GM23248 (cell line): Measurements from ENCODE around the gene STAB2. TPM values are rescaled to one million over a fixed set of nuclear protein-coding genes. Genes with fewer than 3 reads are reported as not detected.

Experiments
- DNase-seq: peaks from one replicate; pipeline ENCODE4 v3.0.0-alpha.2; 2015
- H2AFZ ChIP-seq: fragments of 200-600 bp; sonication (generic); 2 replicates; pipeline ENCODE4 v1.6.1; 2016; ENCODE audit warnings: antibody characterized with exemption
- H3F3A ChIP-seq: fragments of 200-600 bp; sonication (generic); 2 replicates; pipeline ENCODE4 v1.6.1; 2016; ENCODE audit warnings: mild to moderate bottlenecking, antibody characterized with exemption, mixed run types; ENCODE audit not compliant: insufficient read depth
- H3K27ac ChIP-seq: fragments of 200-600 bp; sonication (generic); 2 replicates; pipeline ENCODE4 v1.5.1; 2016; ENCODE audit warnings: mild to moderate bottlenecking
- H3K27me3 ChIP-seq: fragments of 200-600 bp; sonication (generic); replicated peaks from 2 replicates; pipeline ENCODE4 v1.6.1; 2016; ENCODE audit warnings: mild to moderate bottlenecking; ENCODE audit not compliant: insufficient read depth
- H3K36me3 ChIP-seq: fragments of 200-600 bp; sonication (generic); 2 replicates; pipeline ENCODE4 v1.6.1; 2016; ENCODE audit warnings: low read depth, mild to moderate bottlenecking
- H3K4me1 ChIP-seq: fragments of 200-600 bp; sonication (generic); 2 replicates; pipeline ENCODE4 v1.6.1; 2016; ENCODE audit warnings: mild to moderate bottlenecking; ENCODE audit not compliant: insufficient read depth
- H3K4me2 ChIP-seq: fragments of 200-600 bp; sonication (generic); one replicate; pipeline ENCODE4 v1.6.1; 2016; ENCODE audit warnings: mild to moderate bottlenecking; ENCODE audit not compliant: unreplicated experiment
- H3K4me3 ChIP-seq: fragments of 200-600 bp; sonication (generic); 2 replicates; pipeline ENCODE4 v1.5.1; 2016; ENCODE audit warnings: mild to moderate bottlenecking
- H3K79me2 ChIP-seq: fragments of 200-600 bp; sonication (generic); 2 replicates; pipeline ENCODE4 v1.6.1; 2016; ENCODE audit warnings: mild to moderate bottlenecking; ENCODE audit not compliant: insufficient read depth
- H3K9ac ChIP-seq: fragments of 200-600 bp; sonication (generic); 2 replicates; pipeline ENCODE4 v1.6.1; 2016; ENCODE audit warnings: mild to moderate bottlenecking
- H3K9me2 ChIP-seq: fragments of 200-600 bp; sonication (generic); 2 replicates; pipeline ENCODE4 v1.6.1; 2016; ENCODE audit warnings: mixed run types, mild to moderate bottlenecking, moderate library complexity; ENCODE audit not compliant: insufficient read depth
- H3K9me3 ChIP-seq: fragments of 200-600 bp; sonication (generic); one replicate; pipeline ENCODE4 v1.6.1; 2017; ENCODE audit warnings: low read depth
- H4K20me1 ChIP-seq: fragments of 200-600 bp; sonication (generic); 2 replicates; pipeline ENCODE4 v1.6.0; 2016; ENCODE audit not compliant: insufficient read depth
- EZH2 ChIP-seq: fragments of 200-600 bp; sonication (generic); IDR thresholded peaks from 2 replicates; pipeline ENCODE4 v1.6.1; 2018; ENCODE audit warnings: antibody characterized with exemption, mild to moderate bottlenecking; ENCODE audit not compliant: insufficient read depth, poor library complexity, severe bottlenecking
- EZH2phosphoT487 ChIP-seq: fragments of 200-600 bp; sonication (generic); IDR thresholded peaks from 2 replicates; pipeline ENCODE4 v1.6.1; 2018; ENCODE audit warnings: antibody characterized with exemption, moderate library complexity, mild to moderate bottlenecking, low read depth; ENCODE audit not compliant: insufficient read depth
- WGBS, 2 experiments: methylation state at CpG; one replicate each; pipeline ENCODE4 v1.1.6; 2015 to 2017; ENCODE audit warnings: low lambda C conversion rate in 2 of 2, low coverage in 1 of 2; ENCODE audit errors: missing lambda C conversion rate in 2 of 2; 5-methylcytosine and 5-hydroxymethylcytosine counted together
- in situ Hi-C: fragments of 300-500 bp; cut with MboI; formaldehyde crosslinking; loops from 2 replicates; pipeline ENCODE4 v1.15.0; 2020
- polyA plus RNA-seq: library from polyadenylated mRNA; unstranded; fragments of >200 nt; fragmentation: Nextera tagmentation; extraction: Ambion mirVana; gene quantifications from 2 replicates; pipeline ENCODE4 v1.2.1, GENCODE V29; 2016
- total RNA-seq: library from RNA; depleted of rRNA; stranded (reverse); fragments of >200 nt; shearing (Covaris generic); gene quantifications from 2 replicates; pipeline ENCODE4 v1.2.3, GENCODE V29; 2014

STAB2 gene
- total and polyA plus RNA-seq, 2 experiments from 2014 or later = not detected

- Histone ChIP-seq H3K9ac (no peak overlapping the region), H3F3A (no peaks in the 10 kb centered on the region), H3K27ac (no peak overlapping the region), H3K36me3 (no peaks in the 10 kb centered on the region), H4K20me1 (no peaks in the 10 kb centered on the region), H2AFZ (peak overlapping the region; percentile 48; the same call in 1 of the 2 replicates), H3K9me2 (no peaks in the 10 kb centered on the region), H3K79me2 (no peaks in the 10 kb centered on the region), H3K4me3 (0 out of 2 replicates have a peak overlapping the region, but pooled peaks have one; percentile 6), H3K9me3 (no peaks in the 10 kb centered on the region), H3K4me1 (no peaks in the 10 kb centered on the region), H3K4me2 (peak overlapping the region; percentile 47), H3K27me3 (no peaks in the 10 kb centered on the region)
- no peak for TF ChIP-seq EZH2
- TF ChIP-seq EZH2phosphoT487 = no peak
- 35 to 36% methylated on average over 15 of the region's 15 CpGs for WGBS, 2 experiments
- in situ Hi-C loops = no loop called here
- DNase-seq = peak; percentile 39
These were observed 155.4 kb downstream of the STAB2 start for GRCh38 chr12:103742349-103742932.

GRCh38 chr12:103743788-103744187 lies 156.7 kb downstream of the STAB2 start:
- no peak for DNase-seq
- WGBS, 2 experiments = 90 to 91% methylated on average over 3 of the region's 3 CpGs
- no peaks in the 10 kb centered on the region for H3K4me1 ChIP-seq

GRCh38 chr12:103745962-103746361 lies 158.9 kb downstream of the STAB2 start:
- Histone ChIP-seq H3K4me3 (no peak overlapping the region), H4K20me1 (no peaks in the 10 kb centered on the region), H3K9me3 (no peaks in the 10 kb centered on the region), H3F3A (no peaks in the 10 kb centered on the region), H3K27ac (no peak overlapping the region), H3K9me2 (no peaks in the 10 kb centered on the region), H2AFZ (no peak overlapping the region), H3K27me3 (no peaks in the 10 kb centered on the region), H3K4me2 (no peak overlapping the region), H3K9ac (no peak overlapping the region), H3K4me1 (no peaks in the 10 kb centered on the region), H3K36me3 (no peaks in the 10 kb centered on the region), H3K79me2 (no peaks in the 10 kb centered on the region)
- WGBS, 2 experiments = 40 to 41% methylated on average over 2 of the region's 2 CpGs
- TF ChIP-seq EZH2 (no peak), EZH2phosphoT487 (no peak)
- no peak for DNase-seq
- in situ Hi-C loops = no loop called here

More at GRCh38 chr12:103743788-103744187, 156.7 kb downstream of the STAB2 start:
- Histone ChIP-seq H3F3A (no peaks in the 10 kb centered on the region), H4K20me1 (no peaks in the 10 kb centered on the region), H3K9ac (no peak overlapping the region), H3K27ac (no peak overlapping the region), H3K4me2 (no peak overlapping the region), H3K9me2 (no peaks in the 10 kb centered on the region), H3K27me3 (no peaks in the 10 kb centered on the region), H3K36me3 (no peaks in the 10 kb centered on the region), H3K4me3 (no peak overlapping the region), H3K9me3 (no peaks in the 10 kb centered on the region), H2AFZ (no peak overlapping the region), H3K79me2 (no peaks in the 10 kb centered on the region)
- in situ Hi-C loops = no loop called here
- TF ChIP-seq EZH2 = no peak
- no peak for TF ChIP-seq EZH2phosphoT487

- Histone ChIP-seq H3K9ac (no peak overlapping the region), H3K9me3 (no peaks in the 10 kb centered on the region), H4K20me1 (no peaks in the 10 kb centered on the region), H3K27me3 (no peaks in the 10 kb centered on the region), H3K79me2 (no peaks in the 10 kb centered on the region), H3K27ac (no peak overlapping the region), H2AFZ (no peak overlapping the region), H3K4me2 (no peak overlapping the region), H3K9me2 (no peaks in the 10 kb centered on the region), H3F3A (no peaks in the 10 kb centered on the region), H3K4me3 (no peak overlapping the region), H3K4me1 (no peaks in the 10 kb centered on the region), H3K36me3 (no peaks in the 10 kb centered on the region)
- 26 to 44% methylated on average over 2 of the region's 2 CpGs for WGBS, 2 experiments
- in situ Hi-C loops = no loop called here
- TF ChIP-seq EZH2phosphoT487 (no peak), EZH2 (no peak)
- no peak for DNase-seq
These were observed 160.9 kb downstream of the STAB2 start for GRCh38 chr12:103748002-103748401.

GRCh38 chr12:103748875-103749274 lies 161.8 kb downstream of the STAB2 start:
- H3K9me3 ChIP-seq = no peaks in the 10 kb centered on the region
- no peak overlapping the region for H3K4me2 ChIP-seq
- TF ChIP-seq EZH2phosphoT487 = no peak
- no peak for TF ChIP-seq EZH2
- H3K27me3 ChIP-seq = no peaks in the 10 kb centered on the region
- no peak overlapping the region for H3K4me3 ChIP-seq
- no peak overlapping the region for H2AFZ ChIP-seq
- 72 to 81% methylated on average over 11 to 12 of the region's 12 CpGs for WGBS, 2 experiments
- no peaks in the 10 kb centered on the region for H3K79me2 ChIP-seq
- DNase-seq = no peak
- no peak overlapping the region for H3K9ac ChIP-seq
- no peaks in the 10 kb centered on the region for H3K4me1 ChIP-seq
- no peaks in the 10 kb centered on the region for H4K20me1 ChIP-seq
- H3K36me3 ChIP-seq = no peaks in the 10 kb centered on the region
- H3K27ac ChIP-seq = no peak overlapping the region
- H3K9me2 ChIP-seq = no peaks in the 10 kb centered on the region
- in situ Hi-C loops = no loop called here
- H3F3A ChIP-seq = no peaks in the 10 kb centered on the region
